NCI-H1436 treated with DMSO at 0.1 percent for 48 hours (cell line): Measurements from ENCODE around the gene NOL12.
A peak's percentile ranks its signal among the peaks of the same experiment; 100 is the strongest.

Source experiments
- DNase-seq: peaks from one replicate; lab custom pipeline; 2025; lab: John Stamatoyannopoulos, UW

NOL12 gene

GRCh38 chr22:37659066-37659896, 26.9 kb upstream of the NOL12 start:
- no peak for DNase-seq

- DNase-seq = no peak
Observed at GRCh38 chr22:37659897-37660708, 26.0 kb upstream of the NOL12 start.

- DNase-seq = no peak
Observed at GRCh38 chr22:37660709-37661045, 25.5 kb upstream of the NOL12 start.

- peak; percentile 48 for DNase-seq
Observed at GRCh38 chr22:37661160-37661924, 24.8 kb upstream of the NOL12 start.

GRCh38 chr22:37662039-37662438, 24.1 kb upstream of the NOL12 start:
- DNase-seq = no peak

GRCh38 chr22:37663521-37664140, 22.5 kb upstream of the NOL12 start:
- no peak for DNase-seq

GRCh38 chr22:37664249-37665101, 21.7 kb upstream of the NOL12 start:
- DNase-seq = no peak

GRCh38 chr22:37665487-37665886, 20.7 kb upstream of the NOL12 start:
- no peak for DNase-seq

GRCh38 chr22:37669586-37669985, 16.6 kb upstream of the NOL12 start:
- no peak for DNase-seq

- DNase-seq = no peak
Observed at GRCh38 chr22:37672206-37672919, 13.8 kb upstream of the NOL12 start.

GRCh38 chr22:37672920-37673455, 13.2 kb upstream of the NOL12 start:
- DNase-seq = no peak

- no peak for DNase-seq
Observed at GRCh38 chr22:37674248-37674647, 11.9 kb upstream of the NOL12 start.

- no peak for DNase-seq
Observed at GRCh38 chr22:37674951-37675929, 10.9 kb upstream of the NOL12 start, which contains the start of gene LGALS1. TSS of gene LGALS1 (plus strand) at chr22:37675636. CDS start at chr22:37675703, 67 bp downstream.

GRCh38 chr22:37675930-37676735, 10.0 kb upstream of the NOL12 start:
- DNase-seq = no peak

GRCh38 chr22:37676736-37677492, 9.2 kb upstream of the NOL12 start:
- peak; percentile 14 for DNase-seq

- DNase-seq = no peak
Observed at GRCh38 chr22:37677493-37677974, 8.6 kb upstream of the NOL12 start.

- no peak for DNase-seq
Observed at GRCh38 chr22:37678372-37678771, 7.8 kb upstream of the NOL12 start.
